UCSD-AML1 (cell line): ENCODE results near the gene LRSAM1.
A peak's percentile ranks its signal among the peaks of the same experiment; 100 is the strongest.

Experiments
- DNase-seq: peaks from one replicate; lab custom pipeline; 2025; ENCODE audit not compliant: unreplicated experiment; lab: John Stamatoyannopoulos, UW

LRSAM1 gene

GRCh38 chr9:127424676-127424999 is 26.7 kb upstream of the LRSAM1 start:
- no peak for DNase-seq

DNA sequence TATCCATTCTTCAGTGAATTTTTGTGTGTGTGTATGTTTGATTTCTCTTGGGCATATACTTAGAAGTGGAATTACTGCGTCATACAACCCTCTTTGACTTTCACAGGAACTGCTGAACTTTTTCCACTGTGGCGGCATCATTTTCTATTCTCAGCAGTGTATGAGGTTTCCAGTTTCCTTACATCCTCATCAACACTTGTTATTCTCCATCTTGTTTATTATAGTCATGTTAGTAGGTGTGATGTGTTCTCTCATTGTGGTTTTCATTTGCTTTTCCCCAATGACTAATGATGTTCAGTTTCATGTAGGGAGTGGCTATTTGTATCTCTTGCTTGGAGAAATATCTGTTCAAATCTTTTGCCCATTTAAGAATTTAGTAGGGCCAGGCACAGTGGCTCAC is 24.6 kb upstream of the LRSAM1 start:
- no peak for DNase-seq

GRCh38 chr9:127428348-127428747 is 23.0 kb upstream of the LRSAM1 start:
- DNase-seq: no peak

GRCh38 chr9:127430415-127430814 is 20.9 kb upstream of the LRSAM1 start:
- DNase-seq: no peak

DNA sequence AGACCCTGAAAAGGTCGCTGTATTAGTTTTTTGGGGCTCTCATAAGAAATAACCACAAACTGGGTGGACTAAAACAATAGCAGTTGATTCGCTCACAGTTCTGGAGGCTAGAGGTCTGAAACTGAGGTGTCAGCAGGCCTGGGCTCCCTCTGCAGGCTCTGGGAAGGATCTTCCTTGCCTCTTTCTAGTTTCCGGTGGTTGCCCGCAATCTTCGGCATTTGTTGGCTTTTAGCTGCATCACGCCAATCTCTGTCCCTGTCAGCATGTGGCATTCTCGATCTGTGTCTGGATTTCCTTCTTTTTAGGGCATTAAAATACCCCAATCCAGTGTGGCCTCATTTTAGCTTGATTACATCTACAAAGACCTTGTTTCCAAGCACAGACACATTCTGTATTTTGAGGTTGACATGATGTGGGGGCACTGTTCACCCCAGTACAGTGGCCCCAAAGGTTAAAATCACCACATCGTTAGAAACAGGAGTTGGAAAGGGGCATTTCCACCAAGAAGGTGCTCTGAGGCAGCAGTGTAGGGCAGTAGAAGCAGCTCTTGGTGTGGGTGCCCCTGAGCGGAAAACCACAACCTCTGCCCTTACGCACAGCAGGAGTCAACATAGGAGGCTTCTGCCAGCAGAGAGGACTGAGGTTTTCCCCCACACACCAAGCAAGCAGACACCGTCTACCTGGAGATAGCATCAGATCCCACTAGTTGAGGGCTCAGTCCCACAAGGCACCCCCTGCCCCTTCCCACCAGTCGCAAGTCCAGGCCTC is 13.6 kb upstream of the LRSAM1 start:
- DNase-seq: no peak

DNA sequence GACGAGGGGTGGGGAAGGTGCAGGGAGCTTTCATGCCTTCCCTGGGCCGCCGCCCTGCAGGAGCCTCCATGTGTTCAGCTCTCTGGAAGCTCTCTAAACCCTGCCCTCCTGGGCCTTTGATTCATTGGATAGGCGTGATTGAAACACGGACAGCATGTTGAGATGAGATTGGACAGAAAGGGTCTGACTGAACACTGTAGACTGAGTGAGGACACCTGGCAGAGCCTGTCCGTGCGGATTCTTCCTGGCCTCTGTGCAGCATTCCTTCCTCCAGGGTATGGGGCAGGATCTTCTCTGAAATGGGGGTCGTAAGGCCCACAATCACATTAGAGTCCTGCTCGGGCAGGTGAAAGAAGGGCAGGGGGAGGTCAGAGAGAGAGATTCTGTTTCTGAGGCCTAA is 12.9 kb upstream of the LRSAM1 start:
- DNase-seq: no peak

GRCh38 chr9:127444283-127444920 is 6.9 kb upstream of the LRSAM1 start:
- no peak for DNase-seq

DNA sequence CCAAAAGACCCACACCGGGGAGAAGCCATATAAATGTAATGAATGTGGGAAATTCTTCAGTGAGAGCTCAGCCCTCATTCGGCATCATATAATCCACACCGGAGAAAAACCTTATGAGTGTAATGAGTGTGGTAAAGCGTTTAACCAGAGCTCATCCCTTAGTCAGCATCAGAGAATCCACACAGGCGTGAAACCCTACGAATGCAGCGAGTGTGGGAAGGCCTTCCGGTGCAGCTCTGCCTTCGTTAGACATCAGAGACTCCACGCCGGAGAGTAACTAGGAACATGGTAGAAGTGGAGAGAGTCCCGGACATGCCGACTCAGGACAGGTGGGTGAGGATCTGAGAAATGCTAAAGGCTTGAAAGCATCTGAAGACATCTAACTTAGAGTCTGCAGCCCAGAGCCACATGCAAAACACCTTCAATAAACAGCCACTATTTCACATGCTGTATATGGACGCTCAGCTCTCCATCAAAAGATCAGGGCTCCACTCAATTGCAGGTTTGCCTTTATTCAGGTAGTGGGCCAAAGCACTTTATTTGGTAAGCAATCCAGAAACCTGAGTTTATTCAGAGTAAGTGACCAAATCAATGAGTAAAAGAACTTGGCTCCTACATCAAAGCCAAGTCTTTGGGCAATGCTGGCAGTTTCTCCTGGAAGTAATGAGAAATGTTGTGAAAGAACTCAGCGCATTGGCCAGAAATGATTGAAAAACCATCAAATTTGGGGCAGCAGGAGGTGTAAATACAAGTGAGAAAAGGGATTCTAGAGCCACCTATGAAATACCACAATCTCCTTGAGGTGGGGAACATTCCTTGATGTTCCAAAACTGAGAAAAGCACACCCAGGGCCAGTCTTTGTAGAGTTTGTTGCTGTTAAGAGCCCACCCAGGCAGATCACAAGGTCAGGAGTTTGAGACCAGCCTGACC is 6.1 kb upstream of the LRSAM1 start:
- no peak for DNase-seq

DNA sequence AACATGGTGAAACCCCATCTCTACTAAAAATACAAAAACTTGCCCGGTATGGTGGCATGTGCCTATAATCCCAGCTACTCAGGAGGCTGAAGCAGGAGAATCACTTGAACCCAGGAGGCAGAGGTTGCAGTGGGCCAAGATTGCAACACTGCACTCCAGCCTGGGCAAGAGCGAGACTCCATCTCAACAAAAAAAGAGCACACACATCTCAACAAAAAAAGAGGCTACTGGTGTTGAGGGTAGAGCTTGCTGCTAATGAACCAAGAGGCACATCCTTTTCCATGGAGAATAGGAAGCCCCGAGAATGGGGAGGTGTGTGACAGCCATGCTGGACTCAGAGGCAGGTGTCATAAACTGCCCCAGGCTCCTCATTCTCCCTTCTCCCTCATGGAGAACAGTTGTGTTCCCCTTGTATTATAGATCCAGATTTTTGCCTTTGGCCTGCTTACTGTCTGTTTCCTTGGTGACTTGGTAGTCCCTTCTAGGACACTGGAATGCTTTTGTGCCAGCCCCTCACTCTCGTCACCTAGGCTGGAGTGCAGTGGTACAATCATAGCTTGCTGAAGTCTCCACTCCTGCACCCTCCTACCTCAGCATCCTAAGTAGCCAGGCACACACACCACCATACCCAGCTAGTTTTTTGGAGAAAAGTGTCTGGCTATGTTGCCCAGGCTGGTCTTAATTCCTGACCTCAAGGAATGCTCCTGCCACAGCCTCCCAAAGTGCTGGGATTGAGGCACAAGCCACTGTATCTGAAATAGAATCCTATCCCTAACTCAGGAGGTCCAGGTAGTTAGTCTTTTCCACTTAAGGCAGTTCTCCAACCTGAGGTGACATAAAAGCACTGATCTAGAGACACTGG is 5.2 kb upstream of the LRSAM1 start:
- DNase-seq: no peak

- DNase-seq: no peak
Measured at GRCh38 chr9:127446713-127447415, 4.4 kb upstream of the LRSAM1 start.

DNA sequence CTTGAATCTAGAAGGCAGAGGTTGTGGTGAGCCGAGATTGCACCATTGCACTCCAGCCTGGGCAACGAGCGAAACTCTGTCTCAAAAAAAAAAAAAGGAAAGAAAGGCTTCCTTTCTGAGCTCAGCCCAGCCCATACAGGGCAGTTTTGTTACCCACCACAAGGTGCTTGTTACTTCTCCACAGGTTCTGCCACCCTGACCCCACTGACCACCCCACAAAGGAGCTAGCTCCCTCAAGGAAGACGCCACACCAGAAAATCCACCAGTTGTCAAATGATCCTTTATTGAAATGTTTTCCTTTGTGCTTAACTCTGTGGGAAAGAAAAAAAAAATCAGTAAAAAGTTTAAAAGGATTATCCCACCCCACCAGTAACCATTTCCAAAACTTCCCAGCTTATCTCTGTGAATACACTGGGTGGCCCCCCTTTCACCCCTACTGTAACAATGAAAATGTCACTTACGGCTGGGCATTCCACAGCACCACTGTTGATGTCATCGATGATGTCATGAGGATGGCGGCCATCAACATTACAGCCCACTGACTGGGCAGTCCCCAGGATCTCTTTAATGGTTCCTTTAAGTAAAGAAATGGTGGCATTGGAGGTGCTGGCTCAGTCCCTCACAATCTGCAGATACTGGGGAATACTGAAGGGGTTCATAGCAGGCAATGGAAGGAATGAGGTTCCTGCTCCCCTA is 3.7 kb upstream of the LRSAM1 start:
- no peak for DNase-seq

GRCh38 chr9:127448112-127448805 is 3.1 kb upstream of the LRSAM1 start:
- no peak for DNase-seq

GRCh38 chr9:127449332-127449966 is 1.9 kb upstream of the LRSAM1 start:
- no peak for DNase-seq

DNA sequence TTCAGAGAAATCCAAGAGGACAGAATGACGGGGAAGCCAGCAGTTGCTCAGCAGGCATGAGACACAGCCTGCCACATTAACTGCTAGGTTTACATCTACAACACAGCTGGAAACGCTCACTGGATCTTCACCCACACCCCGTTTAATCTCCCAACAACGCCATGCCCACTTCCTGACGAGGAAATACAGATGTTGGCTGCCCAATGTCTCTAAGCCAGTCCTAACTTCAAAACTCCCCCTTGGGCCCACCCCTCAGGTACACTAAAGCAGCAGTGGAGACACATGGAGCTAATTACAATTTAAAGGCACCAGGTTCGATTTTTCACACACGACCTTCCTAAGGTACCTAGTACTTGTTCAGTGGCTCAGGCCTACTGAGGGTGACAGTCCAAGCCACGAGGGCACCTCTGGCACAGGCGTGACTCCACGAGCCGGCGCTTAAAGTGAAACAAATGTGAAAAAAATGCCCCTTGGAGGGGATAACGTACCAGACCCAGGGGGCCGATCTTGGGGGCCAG is 1.0 kb upstream of the LRSAM1 start:
- peak; percentile 38 for DNase-seq

DNA sequence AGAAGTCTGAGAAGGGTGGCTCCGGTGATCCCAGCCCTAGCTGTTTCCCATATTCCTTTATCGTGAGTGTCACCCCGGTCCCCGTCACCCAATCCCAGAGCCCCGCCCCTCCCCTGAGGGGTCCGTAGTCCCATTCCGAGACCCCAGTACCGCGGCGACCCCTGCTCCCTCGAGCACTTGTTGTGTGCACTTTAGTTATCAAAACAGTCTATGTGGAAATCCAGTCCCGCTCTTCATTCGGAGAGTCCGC is 223 bp downstream of the LRSAM1 start:
- DNase-seq: no peak

DNA sequence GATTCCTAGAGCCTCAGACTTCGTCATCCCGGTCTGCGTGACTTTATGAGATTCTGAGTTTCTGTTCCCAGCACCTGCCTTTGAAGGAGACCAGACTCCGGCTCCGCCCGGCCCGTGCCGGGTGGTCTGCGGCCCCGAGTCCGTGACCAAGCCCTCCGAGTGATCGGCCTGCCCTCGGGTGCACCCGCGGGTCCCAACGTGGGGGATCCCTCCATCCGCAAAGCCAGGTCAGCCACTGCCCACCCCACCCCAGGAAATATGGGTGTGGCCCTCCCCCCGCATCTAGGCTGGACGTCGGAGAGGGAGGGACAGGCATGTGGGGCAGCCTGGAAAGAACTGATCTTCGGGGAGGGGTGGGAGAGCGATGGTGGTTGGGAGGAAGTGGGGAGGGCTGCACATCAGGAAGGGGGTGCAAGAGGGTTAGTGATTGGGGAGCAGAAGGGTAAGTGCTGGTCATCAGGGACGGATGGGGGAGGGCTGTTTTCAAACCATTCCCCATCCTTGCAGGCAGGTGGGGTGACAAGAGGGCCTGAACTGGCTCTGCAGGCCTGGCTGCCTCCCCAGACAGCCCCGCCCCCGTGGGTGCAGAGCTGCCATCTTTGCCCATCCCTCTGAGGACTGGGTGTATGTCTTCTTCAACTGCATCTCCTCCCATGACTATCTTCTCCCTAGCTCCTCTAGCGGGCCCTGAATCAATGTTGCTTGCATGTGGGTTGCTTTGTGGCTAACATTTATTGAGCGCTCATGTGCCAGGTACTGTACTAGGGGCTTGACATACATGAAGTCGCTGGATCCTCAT is 747 bp downstream of the LRSAM1 start:
- peak; percentile 72 for DNase-seq

- DNase-seq: no peak
Measured at GRCh38 chr9:127452691-127453090, 1.4 kb downstream of the LRSAM1 start.
